ENCODE results near the gene HCFC1R1. TPM values are rescaled to one million over a fixed set of nuclear protein-coding genes. Genes with fewer than 3 reads are reported as not detected.

The HCFC1R1 gene
- total and polyA plus RNA-seq, 7 donors, result 23.1 to 82.5 (median 52.9) TPM

GRCh38 chr16:2982402-2982801 is 41.3 kb downstream of the HCFC1R1 start:
- 91 to 93% methylated on average over 5 of the region's 5 CpGs for WGBS, 2 donors
- Histone ChIP-seq H3K36me3 (no peaks in the 10 kb centered on the region), H3K4me3 (no peak overlapping the region), H3K27me3 (peaks cover 7 to 23% (median 9%) of the 10 kb centered on the region in 3 donors), H3K9me3 (no peaks in the 10 kb centered on the region), H3K4me1 (peaks cover 0 to 30% (median 25%) of the 10 kb centered on the region in 4 donors), H3K27ac (no peak overlapping the region)
- intact Hi-C loops (cut with DNase I), result loop anchor here (2.0 to 5.0 kb wide), 2 partner anchors 14 to 55 kb away; partner anchors contain the start of gene PAQR4
- TF ChIP-seq EP300 (IDR thresholded peaks at IDR 0.05) (no peak), POLR2AphosphoS5 (IDR thresholded peaks at IDR 0.05) (no peak), POLR2A (IDR thresholded peaks at IDR 0.05) (no peak)
- DNase-seq, result no peak

GRCh38 chr16:2981899-2982250 is 41.9 kb downstream of the HCFC1R1 start:
- Histone ChIP-seq H3K4me3 (no peak overlapping the region), H3K27me3 (peaks cover 7 to 26% (median 9%) of the 10 kb centered on the region in 3 donors), H3K27ac (no peak overlapping the region), H3K4me1 (peaks cover 0 to 30% (median 25%) of the 10 kb centered on the region in 4 donors), H3K9me3 (no peaks in the 10 kb centered on the region), H3K36me3 (no peaks in the 10 kb centered on the region)
- TF ChIP-seq EP300 (IDR thresholded peaks at IDR 0.05), result no peak
- intact Hi-C loops (cut with DNase I), result loop anchor here (2.0 to 5.0 kb wide), 2 partner anchors 13 to 55 kb away; partner anchors contain the start of gene PAQR4
- no peak for DNase-seq
- WGBS, 2 donors, result 79 to 83% methylated on average over 4 of the region's 4 CpGs

DNA sequence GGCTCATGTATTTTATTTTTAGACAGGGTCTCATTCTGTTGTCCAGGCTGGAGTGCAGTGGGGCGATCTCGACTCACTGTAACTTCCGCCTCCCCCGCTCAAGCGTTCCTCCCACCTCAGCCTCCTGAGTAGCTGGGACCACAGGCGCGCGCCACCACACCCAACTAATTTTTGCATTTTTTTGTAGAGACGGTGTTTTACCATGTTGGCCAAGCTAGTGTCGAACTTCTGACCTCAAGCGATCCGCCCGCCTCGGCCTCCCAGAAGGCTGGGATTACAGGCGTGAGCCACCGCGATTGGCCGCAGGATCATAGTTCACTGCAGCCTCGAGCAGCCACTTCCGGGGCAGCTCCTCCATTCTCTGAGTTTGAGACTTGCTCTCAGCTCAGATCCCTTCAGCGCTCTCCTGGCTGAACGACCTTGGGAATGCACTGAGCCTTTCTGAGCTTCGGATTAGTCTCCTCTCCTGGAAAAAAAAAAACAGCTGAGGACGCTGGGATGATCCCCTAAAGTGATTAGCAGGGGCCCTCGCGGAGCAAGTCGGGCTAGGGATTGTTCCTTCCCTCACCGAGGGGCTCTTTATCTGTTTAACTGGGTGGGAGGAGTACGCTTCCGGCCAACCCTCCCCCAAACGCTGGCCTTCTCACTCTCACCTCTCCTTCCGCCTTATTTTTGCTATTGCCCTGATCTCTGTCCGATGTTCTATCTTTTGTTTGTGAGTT is 42.4 kb downstream of the HCFC1R1 start:
- Histone ChIP-seq H3K4me1 (peaks cover 0 to 30% (median 25%) of the 10 kb centered on the region in 4 donors), H3K4me3 (peak overlapping the region in 3 of 4 donors; percentile 70 to 90 (median 74)), H3K27me3 (peaks cover 7 to 28% (median 9%) of the 10 kb centered on the region in 3 donors), H3K9me3 (no peaks in the 10 kb centered on the region), H3K36me3 (no peaks in the 10 kb centered on the region), H3K27ac (peak overlapping the region in 2 of 4 donors; percentile 85 to 93)
- 66 to 68% methylated on average over 33 of the region's 33 CpGs for WGBS, 2 donors
- intact Hi-C loops (cut with DNase I), result loop anchor here (5.0 kb wide), 1 partner anchor 54 kb away; no protein-coding TSS in a partner anchor
- TF ChIP-seq, protein P1, sequence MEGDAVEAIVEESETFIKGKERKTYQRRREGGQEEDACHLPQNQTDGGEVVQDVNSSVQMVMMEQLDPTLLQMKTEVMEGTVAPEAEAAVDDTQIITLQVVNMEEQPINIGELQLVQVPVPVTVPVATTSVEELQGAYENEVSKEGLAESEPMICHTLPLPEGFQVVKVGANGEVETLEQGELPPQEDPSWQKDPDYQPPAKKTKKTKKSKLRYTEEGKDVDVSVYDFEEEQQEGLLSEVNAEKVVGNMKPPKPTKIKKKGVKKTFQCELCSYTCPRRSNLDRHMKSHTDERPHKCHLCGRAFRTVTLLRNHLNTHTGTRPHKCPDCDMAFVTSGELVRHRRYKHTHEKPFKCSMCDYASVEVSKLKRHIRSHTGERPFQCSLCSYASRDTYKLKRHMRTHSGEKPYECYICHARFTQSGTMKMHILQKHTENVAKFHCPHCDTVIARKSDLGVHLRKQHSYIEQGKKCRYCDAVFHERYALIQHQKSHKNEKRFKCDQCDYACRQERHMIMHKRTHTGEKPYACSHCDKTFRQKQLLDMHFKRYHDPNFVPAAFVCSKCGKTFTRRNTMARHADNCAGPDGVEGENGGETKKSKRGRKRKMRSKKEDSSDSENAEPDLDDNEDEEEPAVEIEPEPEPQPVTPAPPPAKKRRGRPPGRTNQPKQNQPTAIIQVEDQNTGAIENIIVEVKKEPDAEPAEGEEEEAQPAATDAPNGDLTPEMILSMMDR (IDR thresholded peaks at IDR 0.05), result no peak
- no peak for TF ChIP-seq EP300 (IDR thresholded peaks at IDR 0.05)
- no peak for TF ChIP-seq POLR2AphosphoS5 (IDR thresholded peaks at IDR 0.05)
- TF ChIP-seq POLR2A (IDR thresholded peaks at IDR 0.05), result no peak
- no peak for DNase-seq

DNA sequence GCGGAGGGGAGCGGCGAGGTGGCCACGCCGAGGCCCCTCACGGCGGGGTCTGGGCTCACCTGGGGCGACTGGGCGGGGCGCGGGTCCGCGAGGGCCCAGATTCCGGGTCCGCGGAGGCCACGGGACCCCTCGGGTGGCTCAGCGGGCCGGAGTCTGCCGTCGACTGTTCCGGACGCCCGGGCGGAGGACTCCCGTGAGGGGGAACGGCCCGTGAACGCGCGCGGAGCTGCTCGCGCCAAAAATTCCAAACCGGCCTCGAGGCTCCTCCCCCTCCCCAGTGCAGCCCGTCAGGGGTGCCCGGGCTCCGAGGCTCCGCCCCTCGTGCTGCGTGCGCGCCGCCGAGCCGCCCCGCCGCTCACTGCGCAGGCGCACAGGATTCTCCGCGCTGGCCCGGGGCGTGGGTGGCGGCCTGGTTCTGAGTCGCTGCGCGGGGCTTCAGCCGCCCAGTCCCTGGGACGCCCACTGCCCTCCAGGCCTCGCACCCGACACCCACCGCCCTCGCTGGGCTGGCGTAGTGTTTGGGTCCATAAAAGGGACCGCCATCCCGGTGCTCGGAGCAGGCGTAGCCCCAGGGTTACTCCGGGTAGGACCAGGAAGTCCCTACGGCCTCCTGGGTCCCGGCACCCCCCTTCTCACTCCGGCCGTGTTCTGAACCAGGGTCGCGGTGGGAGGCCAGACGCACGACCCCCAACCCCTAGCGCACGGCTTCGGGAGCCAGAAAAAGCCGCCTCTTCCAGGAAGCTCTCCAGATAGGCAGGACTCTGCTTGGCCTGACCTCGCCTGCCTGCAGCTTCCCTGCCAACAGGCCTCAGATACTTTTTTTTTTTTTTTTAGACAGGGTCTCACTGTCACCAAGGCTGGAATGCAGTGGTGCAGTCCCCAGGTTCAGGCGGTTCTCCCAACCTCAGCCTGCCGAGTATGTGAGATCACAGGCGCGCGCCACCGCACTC is 43.2 kb downstream of the HCFC1R1 start, which contains the start of gene PKMYT1:
PKMYT1 (minus strand) TSS at position 220 of the 950 bp plus-strand sequence. CDS start 789 bp downstream, outside the sequence.
- Histone ChIP-seq H3K36me3 (no peaks in the 10 kb centered on the region), H3K4me1 (peaks cover 0 to 29% (median 24%) of the 10 kb centered on the region in 4 donors), H3K27ac (peak within 1 kb of the TSS; percentile 82 to 93 (median 87)), H3K4me3 (peak within 1 kb of the TSS; percentile 65 to 90 (median 72)), H3K27me3 (peaks cover 7 to 28% (median 9%) of the 10 kb centered on the region in 3 donors), H3K9me3 (no peaks in the 10 kb centered on the region)
- WGBS, 2 donors, result 6% methylated on average over 91 of the region's 91 CpGs
- intact Hi-C loops (cut with DNase I), result loop anchor here (5.0 kb wide), 1 partner anchor 53 kb away; no protein-coding TSS in a partner anchor
- DNase-seq, result peak; percentile 94
- TF ChIP-seq, protein P1 (IDR thresholded peaks at IDR 0.05), result no peak
- TF ChIP-seq POLR2AphosphoS5 (IDR thresholded peaks at IDR 0.05), result peak; percentile 93 to 99 (median 98)
- no peak for TF ChIP-seq EP300 (IDR thresholded peaks at IDR 0.05)
- peak; percentile 93 to 95 for TF ChIP-seq POLR2A (IDR thresholded peaks at IDR 0.05)

DNA sequence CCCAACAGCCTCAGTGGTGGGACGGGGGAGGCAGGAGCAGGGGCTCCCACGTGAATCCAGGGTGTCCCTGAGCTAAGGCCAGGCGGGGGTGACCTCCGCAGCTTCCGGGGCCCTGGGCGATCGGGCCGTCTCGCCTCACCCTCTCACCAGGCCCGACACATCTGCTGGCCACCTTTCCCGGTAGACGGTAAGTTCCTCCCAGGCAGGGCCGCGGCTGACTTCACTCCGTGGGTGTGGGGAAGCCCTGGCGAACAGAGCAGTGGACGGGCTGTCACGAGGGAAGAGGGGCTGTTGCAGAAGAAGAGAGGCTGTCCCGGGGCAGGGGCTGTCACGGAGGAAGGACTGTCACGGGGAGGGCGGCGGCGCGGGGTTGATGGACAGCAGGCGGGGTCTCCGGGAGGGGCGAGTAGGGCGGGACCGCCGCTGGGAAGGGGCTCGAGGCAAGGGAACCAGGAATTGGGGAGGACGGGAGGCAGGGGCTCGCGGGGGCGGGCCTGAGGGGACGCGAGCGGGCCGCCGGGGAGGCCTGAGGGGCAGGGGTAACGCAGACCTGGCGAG is 44.0 kb downstream of the HCFC1R1 start:
- Histone ChIP-seq H3K27me3 (peaks cover 7 to 28% (median 9%) of the 10 kb centered on the region in 3 donors), H3K9me3 (no peaks in the 10 kb centered on the region), H3K36me3 (no peaks in the 10 kb centered on the region), H3K4me3 (peak overlapping the region; percentile 65 to 90 (median 72)), H3K4me1 (peaks cover 0 to 27% (median 23%) of the 10 kb centered on the region in 4 donors), H3K27ac (no peak overlapping the region)
- intact Hi-C loops (cut with DNase I), result loop anchor here (5.0 kb wide), 1 partner anchor 52 kb away; no protein-coding TSS in a partner anchor
- TF ChIP-seq, protein P1 (IDR thresholded peaks at IDR 0.05), result no peak
- TF ChIP-seq EP300 (IDR thresholded peaks at IDR 0.05), result no peak
- WGBS, 2 donors, result 2 to 8% methylated on average over 43 of the region's 43 CpGs
- DNase-seq, result no peak

All from sigmoid colon (tissue), 7 donors.